GM04504 (cell line): ENCODE data around the gene CSF3.

ENCODE experiments used
- DNase-seq: peaks from one replicate; pipeline ENCODE4 v3.0.0-alpha.2; 2012; ENCODE audit warnings: low read depth

CSF3 gene, protein sequence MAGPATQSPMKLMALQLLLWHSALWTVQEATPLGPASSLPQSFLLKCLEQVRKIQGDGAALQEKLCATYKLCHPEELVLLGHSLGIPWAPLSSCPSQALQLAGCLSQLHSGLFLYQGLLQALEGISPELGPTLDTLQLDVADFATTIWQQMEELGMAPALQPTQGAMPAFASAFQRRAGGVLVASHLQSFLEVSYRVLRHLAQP

DNA sequence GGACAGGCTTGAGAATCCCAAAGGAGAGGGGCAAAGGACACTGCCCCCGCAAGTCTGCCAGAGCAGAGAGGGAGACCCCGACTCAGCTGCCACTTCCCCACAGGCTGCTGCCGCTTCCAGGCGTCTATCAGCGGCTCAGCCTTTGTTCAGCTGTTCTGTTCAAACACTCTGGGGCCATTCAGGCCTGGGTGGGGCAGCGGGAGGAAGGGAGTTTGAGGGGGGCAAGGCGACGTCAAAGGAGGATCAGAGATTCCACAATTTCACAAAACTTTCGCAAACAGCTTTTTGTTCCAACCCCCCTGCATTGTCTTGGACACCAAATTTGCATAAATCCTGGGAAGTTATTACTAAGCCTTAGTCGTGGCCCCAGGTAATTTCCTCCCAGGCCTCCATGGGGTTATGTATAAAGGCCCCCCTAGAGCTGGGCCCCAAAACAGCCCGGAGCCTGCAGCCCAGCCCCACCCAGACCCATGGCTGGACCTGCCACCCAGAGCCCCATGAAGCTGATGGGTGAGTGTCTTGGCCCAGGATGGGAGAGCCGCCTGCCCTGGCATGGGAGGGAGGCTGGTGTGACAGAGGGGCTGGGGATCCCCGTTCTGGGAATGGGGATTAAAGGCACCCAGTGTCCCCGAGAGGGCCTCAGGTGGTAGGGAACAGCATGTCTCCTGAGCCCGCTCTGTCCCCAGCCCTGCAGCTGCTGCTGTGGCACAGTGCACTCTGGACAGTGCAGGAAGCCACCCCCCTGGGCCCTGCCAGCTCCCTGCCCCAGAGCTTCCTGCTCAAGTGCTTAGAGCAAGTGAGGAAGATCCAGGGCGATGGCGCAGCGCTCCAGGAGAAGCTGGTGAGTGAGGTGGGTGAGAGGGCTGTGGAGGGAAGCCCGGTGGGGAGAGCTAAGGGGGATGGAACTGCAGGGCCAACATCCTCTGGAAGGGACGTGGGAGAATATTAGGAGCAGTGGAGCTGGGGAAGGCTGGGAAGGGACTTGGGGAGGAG lies at the start of gene CSF3:
Gene CSF3 (plus strand): TSS at position 436 of the 993 bp plus-strand sequence. CDS start 35 bp downstream, at position 471.
- DNase-seq: no peak

DNA sequence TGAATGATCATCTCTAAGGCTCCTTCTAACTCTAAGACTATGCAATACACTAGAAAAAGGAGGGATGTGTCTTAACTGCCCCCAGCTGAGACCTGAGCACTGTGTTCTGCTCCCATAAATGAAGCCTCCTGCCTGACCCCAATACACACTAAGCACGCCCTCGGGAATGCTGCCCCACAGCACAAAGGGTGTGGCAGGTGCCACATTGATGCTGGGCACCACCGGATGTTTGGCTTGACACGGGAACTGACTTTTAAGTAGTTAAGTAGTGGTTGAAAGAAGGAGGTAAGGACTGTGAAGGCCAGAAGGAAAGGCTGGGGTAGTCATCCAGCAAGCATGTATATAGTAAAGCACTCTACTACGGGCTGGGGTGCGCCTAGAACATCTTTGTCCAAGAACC lies 48.5 kb upstream of the CSF3 start:
- DNase-seq: no peak

DNA sequence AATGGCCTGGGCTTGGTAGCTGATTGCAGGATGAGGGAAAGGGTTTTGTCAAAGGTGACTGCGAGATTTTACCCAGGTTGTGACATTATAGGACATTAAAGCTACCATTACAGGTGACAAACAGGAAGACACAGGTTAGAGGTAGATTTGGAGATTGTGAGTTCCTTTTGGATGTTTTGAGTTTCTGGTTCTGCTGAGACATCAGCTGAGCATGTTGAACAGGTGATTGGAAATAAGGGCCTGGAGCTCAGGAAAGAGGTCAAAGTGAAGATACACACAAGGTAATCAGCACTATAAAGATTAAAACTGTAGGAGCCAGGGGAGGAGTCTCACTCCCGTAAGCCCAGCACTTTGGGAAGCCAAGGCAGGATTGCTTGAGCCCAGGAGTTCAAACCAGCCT lies 46.5 kb upstream of the CSF3 start:
- DNase-seq: no peak

DNA sequence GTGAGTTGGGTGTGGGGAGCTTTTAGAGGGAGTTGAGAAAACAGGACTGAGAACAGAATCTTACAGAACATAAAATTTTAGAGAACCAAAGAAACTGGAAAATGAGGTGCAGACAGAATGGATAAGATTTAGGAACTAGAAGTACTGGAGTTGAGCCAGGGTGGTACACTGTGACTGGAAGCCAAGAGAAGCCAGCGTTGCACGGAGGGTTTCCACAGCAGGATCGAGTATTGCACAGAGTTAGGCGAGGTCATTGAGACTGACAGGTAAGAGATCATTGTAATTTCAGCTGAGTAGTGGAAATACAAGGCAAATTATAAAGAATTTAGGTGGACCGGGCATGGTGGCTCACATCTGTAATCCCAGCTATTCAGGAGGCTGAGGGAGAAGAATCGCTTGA lies 45.9 kb upstream of the CSF3 start:
- DNase-seq: no peak

DNA sequence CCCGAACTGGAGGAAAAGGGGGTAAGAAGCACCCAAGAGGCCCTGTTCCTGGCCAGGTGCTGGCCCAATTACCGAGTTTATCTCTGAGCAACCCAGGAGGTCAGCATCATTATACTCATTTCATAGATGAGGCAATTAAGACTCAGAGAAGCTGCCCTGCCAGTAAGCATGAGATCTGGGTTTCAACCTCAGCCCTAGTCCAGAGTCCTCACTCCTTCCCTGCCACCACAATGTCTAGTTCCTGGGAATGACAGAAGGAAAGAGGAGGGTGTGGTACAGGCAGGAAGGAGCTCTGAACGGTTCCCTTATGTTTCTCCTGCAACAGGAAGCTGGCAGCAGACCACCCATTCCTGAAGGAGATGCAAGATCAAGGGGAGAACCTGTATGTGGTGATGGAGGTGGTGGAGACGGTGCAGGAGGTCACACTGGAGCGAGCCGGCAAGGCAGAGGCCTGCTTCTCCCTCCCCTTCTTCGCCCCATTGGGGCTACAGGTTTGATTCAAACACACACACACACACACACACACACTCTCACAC lies 45.0 kb upstream of the CSF3 start:
- no peak for DNase-seq

DNA sequence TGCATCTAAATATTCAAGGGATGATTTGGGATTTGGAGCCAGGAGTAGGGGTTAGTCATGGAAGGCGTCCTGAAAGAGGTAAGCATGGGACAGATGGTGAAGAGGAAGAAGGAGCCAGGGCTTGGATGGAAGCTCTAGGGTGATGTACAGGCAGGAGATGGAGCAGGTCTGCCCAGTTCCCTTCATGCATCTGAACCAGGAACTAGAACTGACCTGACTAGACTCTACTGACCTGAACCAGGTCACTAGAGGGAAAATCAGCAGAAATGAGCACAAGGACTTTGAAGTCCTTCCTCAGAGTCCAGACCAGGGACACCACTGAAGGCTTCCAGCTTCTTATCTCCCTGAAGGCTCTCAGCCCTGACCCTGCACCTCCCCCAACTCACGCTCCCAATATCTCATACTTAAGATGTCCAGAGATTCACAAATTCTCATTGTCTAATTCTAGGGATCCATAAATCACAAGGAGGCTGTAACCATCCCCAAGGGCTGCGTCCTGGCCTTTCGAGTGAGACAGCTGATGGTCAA lies 44.1 kb upstream of the CSF3 start:
- no peak for DNase-seq

DNA sequence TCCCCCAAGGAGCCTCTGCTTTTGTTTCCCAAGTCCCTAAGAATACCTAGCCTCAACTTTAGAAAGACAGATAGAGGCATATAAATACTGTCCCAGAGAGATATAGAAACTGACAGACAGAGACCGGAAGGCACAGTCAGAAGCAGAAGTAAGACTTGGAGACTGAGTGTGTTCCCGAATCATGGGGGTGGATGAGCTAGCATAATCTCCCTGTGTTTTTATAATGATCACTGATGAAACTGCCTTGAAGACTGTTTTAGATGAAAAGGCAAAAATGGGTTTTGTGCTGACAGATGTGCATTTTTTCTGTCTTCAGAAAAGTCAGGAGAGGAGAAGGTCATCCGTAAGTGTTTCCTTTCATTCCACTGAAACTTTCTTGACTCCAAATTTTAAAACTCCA lies 43.0 kb upstream of the CSF3 start:
- no peak for DNase-seq

DNA sequence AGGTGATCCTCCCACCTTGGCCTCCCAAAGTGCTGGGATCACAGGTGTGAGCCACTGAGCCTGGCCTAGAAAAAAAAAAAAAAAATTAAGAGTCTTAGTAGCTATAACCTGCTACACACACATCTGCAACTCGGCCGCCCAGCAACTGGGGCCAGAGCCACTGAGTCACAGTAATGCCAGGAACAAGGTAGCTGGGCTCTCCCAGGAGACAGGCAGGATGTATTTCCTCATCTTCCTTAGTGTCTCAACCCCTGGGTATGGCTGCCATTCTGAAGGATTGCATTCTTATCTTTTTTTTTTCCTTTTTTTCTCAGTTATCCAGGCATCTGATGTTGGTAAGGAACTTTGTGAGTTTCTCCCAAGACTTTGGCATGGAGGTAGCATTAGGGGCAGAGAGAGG lies 41.7 kb upstream of the CSF3 start:
- no peak for DNase-seq

DNA sequence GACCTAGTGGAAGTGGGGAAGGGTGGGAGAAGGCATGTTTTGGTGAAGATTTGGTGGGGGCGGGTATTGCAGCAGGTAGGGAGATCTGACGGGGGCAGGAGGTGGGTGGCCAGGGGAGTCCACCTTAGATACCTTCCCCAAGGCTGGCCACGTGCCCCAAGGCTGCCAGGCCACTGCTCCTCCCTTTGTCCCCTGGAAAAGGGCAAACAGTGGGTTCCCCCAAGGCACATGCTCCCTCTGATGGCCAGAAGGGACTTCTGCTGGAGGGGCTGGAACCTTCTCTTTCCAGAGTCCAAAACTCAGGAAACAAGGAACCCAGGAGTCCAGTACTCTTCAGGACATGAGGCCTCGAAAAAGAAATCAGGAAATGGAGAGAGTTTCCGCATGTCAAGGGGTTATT lies 40.8 kb upstream of the CSF3 start:
- DNase-seq: no peak

DNA sequence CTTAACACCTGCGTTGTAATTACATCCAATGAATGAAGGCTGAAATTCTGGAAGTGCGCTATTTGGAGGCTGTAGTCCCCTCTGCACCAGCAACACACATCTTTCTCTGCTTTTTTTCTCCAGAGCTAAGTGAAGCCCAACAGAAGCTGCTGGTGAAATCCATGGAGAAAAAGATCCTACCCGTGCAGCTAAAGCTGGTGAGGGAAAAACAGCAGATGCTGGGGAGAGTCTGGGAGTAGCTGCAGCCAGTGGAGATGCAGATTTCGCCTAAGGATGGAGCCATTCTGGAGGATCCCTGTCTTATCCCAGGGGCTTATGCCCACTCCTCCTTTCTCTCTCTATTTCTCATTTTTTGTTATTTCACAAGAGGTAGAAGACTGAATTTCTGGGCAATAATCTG lies 39.4 kb upstream of the CSF3 start:
- DNase-seq: no peak

DNA sequence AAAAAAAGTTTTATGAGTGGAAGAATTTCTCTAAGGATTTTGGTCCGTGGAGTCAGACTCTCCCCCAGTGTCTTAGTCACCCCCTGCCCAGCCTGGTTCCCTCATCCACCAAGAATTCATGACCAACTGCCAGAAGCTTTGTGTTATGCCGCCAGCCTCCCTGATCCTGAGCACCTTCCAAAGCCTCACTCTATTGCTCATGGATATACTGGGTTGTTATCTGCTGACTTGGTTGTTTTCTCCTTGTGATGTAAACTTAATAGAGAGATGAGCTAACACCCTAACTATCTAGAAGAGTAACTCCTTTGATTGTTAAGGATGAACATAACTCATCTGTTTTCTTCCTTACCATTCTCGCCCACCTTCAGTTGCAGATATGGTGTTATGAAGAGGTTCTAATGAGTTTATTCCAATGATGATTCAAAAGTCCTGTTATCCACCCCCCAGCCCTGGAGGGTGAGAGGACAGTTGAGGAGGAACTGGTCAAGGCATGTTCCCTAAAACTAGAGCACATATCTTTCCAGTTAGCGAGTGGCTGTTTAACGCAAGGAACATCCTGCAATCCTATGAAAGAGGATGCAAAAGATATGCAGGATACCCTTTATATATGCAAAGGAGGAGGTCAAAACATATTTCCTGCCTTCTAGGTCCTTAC lies 36.1 kb upstream of the CSF3 start:
- peak; percentile 70 for DNase-seq

DNA sequence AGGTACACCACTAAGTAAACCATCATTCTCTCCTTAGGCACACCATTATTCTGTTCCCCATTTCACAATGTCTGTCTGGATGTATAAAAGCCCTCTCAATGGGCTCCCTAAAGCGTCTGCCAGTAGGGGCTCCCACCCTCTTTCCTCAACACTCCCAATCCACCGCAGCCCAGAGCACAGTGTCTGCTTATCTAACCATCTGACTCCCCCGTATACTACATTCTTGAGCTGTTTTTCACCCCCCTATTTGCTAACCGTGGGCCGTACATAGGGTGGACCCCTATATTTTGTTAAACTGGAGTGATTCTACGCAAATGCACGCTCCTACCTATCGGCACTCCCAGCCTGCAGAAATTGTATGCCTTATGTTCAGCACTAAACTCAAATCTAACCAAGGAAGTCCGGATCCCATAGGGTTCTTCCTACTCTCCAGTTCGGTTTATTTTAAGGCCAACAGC lies 35.3 kb upstream of the CSF3 start:
- DNase-seq: no peak

DNA sequence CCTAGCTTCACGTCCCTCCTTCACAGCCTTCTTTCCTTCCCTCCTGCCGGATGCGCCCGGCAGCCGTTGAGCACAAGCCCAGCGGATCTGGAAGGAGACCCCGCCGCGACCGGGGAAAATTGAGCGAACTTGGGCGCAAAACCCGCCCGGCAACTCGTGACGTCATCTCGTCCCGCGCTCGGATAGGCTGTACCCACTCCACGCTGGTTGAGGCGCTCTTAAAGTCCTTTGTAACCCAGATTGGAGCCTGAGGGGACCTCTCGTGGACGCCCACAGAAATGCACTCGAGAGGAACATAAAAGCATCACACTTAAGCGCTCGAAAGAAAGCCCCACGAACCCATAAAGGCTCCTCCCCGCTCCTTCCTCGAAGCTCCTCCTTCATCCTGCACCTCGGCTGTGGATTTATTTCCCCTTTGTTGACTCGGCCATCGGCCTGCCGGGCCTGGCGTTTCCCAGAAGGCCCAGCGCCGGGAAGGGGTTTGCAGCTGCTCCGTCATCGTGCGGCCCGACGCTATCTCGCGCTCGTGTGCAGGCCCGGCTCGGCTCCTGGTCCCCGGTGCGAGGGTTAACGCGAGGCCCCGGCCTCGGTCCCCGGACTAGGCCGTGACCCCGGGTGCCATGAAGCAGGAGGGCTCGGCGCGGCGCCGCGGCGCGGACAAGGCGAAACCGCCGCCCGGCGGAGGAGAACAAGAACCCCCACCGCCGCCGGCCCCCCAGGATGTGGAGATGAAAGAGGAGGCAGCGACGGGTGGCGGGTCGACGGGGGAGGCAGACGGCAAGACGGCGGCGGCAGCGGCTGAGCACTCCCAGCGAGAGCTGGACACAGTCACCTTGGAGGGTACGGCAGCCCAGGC lies 34.7 kb upstream of the CSF3 start, which contains the start of gene PSMD3:
Gene PSMD3 (plus strand): TSS at position 457 of the 856 bp plus-strand sequence. CDS start 164 bp downstream, at position 621.
- peak; percentile 100 for DNase-seq

DNA sequence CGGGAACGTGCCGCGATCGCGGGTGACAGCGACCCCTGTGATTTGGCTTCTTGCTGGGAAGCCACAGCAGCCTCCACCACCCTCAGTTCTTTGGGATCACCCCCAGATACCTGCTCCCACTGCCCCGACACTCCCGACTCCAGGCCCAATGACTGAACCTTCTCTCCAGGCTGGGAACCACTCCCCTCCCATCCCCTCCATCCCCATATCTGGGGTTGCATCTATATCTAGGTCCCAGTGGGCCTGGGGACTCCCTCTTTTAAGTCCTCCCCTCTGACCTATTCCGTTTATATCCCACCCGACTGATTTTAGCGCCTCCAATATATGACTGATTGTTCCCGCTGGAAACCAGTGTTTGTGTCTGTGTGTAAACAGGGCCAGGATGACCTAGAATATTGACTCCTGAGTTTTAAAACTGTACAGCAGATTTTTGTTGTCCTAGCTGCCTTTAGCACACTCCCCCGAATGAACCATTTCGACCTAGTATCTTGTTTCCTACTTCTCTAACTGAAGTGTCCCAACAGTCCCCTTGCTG lies 34.0 kb upstream of the CSF3 start:
- DNase-seq: no peak

DNA sequence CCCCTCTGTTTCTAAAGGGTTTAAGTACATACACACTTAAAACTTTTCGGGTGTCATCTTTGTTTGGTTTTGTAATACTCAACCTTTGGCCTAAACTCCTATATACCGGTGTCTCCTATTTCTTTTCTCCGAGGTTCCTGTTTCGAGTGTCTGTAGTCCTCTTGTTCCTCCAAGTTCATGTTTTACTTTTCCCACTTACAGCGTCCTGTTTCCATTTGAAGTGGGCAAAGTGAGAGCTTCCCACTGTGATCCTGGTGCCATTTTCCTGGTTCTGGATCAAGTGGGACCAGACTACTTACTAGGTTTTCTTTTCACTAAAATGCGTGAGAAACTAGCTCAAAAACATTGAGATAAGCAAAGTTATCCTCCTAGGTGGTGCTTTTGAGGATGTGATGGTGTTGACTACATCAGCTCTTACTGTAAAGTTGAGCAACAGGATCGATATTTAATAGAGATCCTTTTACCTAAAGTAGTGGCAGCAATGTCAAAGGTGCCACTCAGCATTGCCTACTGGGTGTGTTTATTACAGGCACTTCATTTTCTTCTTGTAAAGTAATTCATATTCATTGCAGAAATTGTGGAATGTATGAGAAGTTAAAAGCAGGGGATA lies 33.4 kb upstream of the CSF3 start:
- DNase-seq: no peak

DNA sequence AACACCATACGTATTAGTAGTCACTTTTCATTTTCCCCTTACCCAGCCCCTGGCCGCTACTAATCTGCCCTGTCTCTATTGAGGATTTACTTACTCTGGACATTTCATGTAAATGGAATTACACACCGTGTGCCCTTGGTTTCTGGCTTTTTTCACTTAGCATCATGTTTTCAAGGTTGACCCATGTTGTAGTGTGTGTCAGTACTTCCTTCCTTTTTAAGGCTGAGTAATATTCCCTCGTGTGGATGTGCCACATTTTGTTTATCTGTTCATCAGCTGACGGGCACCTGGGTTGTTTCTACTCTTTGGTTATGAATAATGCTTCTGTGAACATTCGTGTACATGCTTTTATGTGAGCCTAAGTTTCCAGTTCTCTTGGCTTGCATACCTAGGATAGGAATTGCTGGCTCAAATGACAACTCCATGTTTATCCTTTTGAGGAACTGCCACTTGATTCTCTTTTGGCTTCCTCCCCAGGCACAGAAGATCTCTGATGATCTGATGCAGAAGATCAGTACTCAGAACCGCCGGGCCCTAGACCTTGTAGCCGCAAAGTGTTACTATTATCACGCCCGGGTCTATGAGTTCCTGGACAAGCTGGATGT lies 26.9 kb upstream of the CSF3 start:
- DNase-seq: no peak

DNA sequence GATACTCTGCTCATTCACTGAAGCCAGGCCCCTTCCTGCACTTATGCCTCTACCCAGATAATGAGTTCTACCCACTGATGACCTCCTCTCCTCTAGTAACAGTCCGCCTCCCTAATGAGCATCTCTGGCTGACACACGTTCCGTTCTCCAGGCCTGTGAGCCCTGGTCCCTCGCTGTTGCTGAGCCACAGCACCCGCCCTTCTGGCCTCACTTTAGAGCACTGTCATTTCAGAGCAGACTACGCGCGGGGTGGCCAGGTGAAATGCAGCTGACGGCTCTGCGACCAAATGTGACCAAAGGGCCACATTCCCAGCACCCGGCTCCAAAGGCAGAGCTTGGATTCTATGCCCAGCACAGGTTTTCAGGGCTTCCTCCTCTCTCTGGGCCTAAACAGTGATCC lies 20.8 kb upstream of the CSF3 start:
- no peak for DNase-seq

DNA sequence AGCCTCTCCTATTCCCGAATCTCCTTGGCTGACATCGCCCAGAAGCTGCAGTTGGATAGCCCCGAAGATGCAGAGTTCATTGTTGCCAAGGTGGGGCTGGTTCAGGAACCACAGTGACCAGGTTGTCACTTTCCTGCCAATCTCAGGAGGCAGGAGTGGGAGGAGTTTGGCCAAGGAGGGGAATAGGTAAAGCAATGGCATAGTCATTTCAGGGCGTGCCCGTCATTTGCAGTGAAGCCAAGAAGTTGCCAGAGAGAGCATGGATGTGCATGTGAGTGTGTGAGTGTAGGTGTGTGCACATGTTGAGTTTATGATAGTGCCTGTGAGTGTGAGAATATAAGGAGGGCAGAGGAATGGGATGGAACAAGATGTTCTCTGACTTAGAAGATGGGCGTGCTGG lies 19.8 kb upstream of the CSF3 start:
- DNase-seq: no peak

DNA sequence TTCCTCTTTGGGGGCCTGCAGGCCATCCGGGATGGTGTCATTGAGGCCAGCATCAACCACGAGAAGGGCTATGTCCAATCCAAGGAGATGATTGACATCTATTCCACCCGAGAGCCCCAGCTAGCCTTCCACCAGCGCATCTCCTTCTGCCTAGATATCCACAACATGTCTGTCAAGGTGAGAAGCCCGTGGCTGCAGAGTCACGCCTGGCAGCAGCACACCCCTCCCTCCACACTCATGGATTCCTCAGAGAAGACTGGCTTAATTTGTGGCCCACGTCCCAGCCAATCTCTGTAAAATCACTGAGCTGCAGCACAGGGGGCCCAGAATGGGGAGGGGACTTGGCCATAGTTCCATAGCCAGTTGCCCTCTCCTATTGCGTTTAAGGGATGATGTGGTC lies 19.1 kb upstream of the CSF3 start:
- DNase-seq: no peak

DNA sequence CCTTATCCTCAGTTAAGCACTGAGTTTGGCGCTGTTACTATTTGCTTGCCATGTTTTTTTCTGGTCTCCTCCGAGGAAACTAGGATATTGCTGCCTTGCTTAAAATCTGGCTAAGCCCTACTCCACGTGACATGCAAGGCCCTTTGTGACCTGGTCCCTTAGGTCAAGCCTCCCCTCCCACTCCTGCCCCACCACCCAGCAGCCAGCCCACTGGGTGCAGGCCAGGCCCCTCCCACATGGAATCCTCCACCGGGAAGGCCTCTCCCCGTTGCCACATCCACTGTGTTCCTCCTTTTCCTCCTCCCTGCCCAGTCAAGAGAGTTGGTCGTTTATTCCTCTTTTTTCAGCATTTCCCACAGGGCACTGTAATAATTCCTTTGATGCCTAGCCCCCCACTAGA lies 18.4 kb upstream of the CSF3 start:
- no peak for DNase-seq
